Parathyroid adenoma (tissue), 2 donors: ENCODE results near the gene WWOX.

Experiments
- H2AFZ ChIP-seq: fragments of 300-600 bp; sonication (generic); one replicate; pipeline ENCODE4 v1.7.0; 2017; ENCODE audit warnings: antibody characterized with exemption, mild to moderate bottlenecking
- H3K27ac ChIP-seq: fragments of 300-600 bp; sonication (generic); one replicate; pipeline ENCODE4 v1.7.0; 2017
- H3K27me3 ChIP-seq: fragments of 300-600 bp; sonication (generic); one replicate; pipeline ENCODE4 v1.7.0; 2017; ENCODE audit warnings: low read length; ENCODE audit not compliant: control insufficient read depth, insufficient read depth
- H3K36me3 ChIP-seq: fragments of 300-600 bp; sonication (generic); one replicate; pipeline ENCODE4 v1.7.0; 2017; ENCODE audit warnings: low read length; ENCODE audit not compliant: control insufficient read depth, insufficient read depth
- H3K4me1 ChIP-seq: fragments of 300-600 bp; sonication (generic); one replicate; pipeline ENCODE4 v1.7.0; 2017; ENCODE audit warnings: control low read depth
- H3K4me2 ChIP-seq: fragments of 300-600 bp; sonication (generic); one replicate; pipeline ENCODE4 v1.7.0; 2017; ENCODE audit warnings: low read length
- H3K4me3 ChIP-seq: fragments of 300-600 bp; sonication (generic); one replicate; pipeline ENCODE4 v1.7.0; 2017; ENCODE audit warnings: low read depth, low read length
- H3K79me2 ChIP-seq: fragments of 300-600 bp; sonication (generic); one replicate; pipeline ENCODE4 v1.7.0; 2017; ENCODE audit warnings: control low read depth
- H3K9ac ChIP-seq: fragments of 300-600 bp; sonication (generic); one replicate; pipeline ENCODE4 v1.7.0; 2017; ENCODE audit warnings: mild to moderate bottlenecking
- H3K9me3 ChIP-seq: fragments of 300-600 bp; sonication (generic); one replicate; pipeline ENCODE4 v1.7.0; 2017; ENCODE audit warnings: low read length; ENCODE audit not compliant: control insufficient read depth
- CTCF ChIP-seq: fragments of 300-600 bp; sonication (generic); IDR thresholded peaks from one replicate; pipeline ENCODE4 v1.7.0; 2017; ENCODE audit warnings: antibody characterized with exemption, mild to moderate bottlenecking
- donor health status: primary hyperparathyroidism.

The WWOX gene

GRCh38 chr16:79154086-79154485, 1054.6 kb downstream of the WWOX start:
- TF ChIP-seq CTCF = no peak
- H3K9me3 ChIP-seq = no peaks in the 10 kb centered on the region
- H3K36me3 ChIP-seq = no peaks in the 10 kb centered on the region
- H3K4me1 ChIP-seq = no peaks in the 10 kb centered on the region
- no peak overlapping the region for H3K9ac ChIP-seq
- H3K27ac ChIP-seq = no peak overlapping the region
- H3K27me3 ChIP-seq = no peaks in the 10 kb centered on the region
- no peak overlapping the region for H3K4me3 ChIP-seq
- no peaks in the 10 kb centered on the region for H3K79me2 ChIP-seq
- no peak overlapping the region for H3K4me2 ChIP-seq
- H2AFZ ChIP-seq = no peak overlapping the region

- H3K36me3 ChIP-seq = no peaks in the 10 kb centered on the region
- no peak overlapping the region for H3K4me2 ChIP-seq
- H3K4me3 ChIP-seq = no peak overlapping the region
- H3K27me3 ChIP-seq = no peaks in the 10 kb centered on the region
- no peaks in the 10 kb centered on the region for H3K79me2 ChIP-seq
- H3K9me3 ChIP-seq = no peaks in the 10 kb centered on the region
- TF ChIP-seq CTCF = no peak
- no peak overlapping the region for H2AFZ ChIP-seq
- no peak overlapping the region for H3K27ac ChIP-seq
- H3K9ac ChIP-seq = no peak overlapping the region
- H3K4me1 ChIP-seq = no peaks in the 10 kb centered on the region
Measured at GRCh38 chr16:79155471-79155870, 1056.0 kb downstream of the WWOX start.

GRCh38 chr16:79155904-79156303, 1056.5 kb downstream of the WWOX start:
- Histone ChIP-seq H3K9ac (no peak overlapping the region), H2AFZ (no peak overlapping the region), H3K27ac (no peak overlapping the region), H3K4me2 (no peak overlapping the region), H3K4me3 (no peak overlapping the region), H3K36me3 (no peaks in the 10 kb centered on the region), H3K4me1 (no peaks in the 10 kb centered on the region), H3K9me3 (no peaks in the 10 kb centered on the region), H3K79me2 (no peaks in the 10 kb centered on the region), H3K27me3 (no peaks in the 10 kb centered on the region)
- no peak for TF ChIP-seq CTCF

GRCh38 chr16:79156761-79157160, 1057.3 kb downstream of the WWOX start:
- no peaks in the 10 kb centered on the region for H3K79me2 ChIP-seq
- no peaks in the 10 kb centered on the region for H3K27me3 ChIP-seq
- H3K9ac ChIP-seq = no peak overlapping the region
- no peak overlapping the region for H3K27ac ChIP-seq
- H3K4me3 ChIP-seq = no peak overlapping the region
- H3K4me1 ChIP-seq = no peaks in the 10 kb centered on the region
- no peak for TF ChIP-seq CTCF
- no peaks in the 10 kb centered on the region for H3K36me3 ChIP-seq
- no peak overlapping the region for H3K4me2 ChIP-seq
- no peak overlapping the region for H2AFZ ChIP-seq
- H3K9me3 ChIP-seq = no peaks in the 10 kb centered on the region

GRCh38 chr16:79158337-79158736, 1058.9 kb downstream of the WWOX start:
- no peak for TF ChIP-seq CTCF
- Histone ChIP-seq H3K9me3 (no peaks in the 10 kb centered on the region), H3K36me3 (no peaks in the 10 kb centered on the region)

More at GRCh38 chr16:79158337-79158736, 1058.9 kb downstream of the WWOX start:
- Histone ChIP-seq H3K27ac (no peak overlapping the region), H3K9ac (no peak overlapping the region), H2AFZ (no peak overlapping the region), H3K4me2 (no peak overlapping the region), H3K4me3 (no peak overlapping the region), H3K27me3 (no peaks in the 10 kb centered on the region), H3K4me1 (no peaks in the 10 kb centered on the region), H3K79me2 (no peaks in the 10 kb centered on the region)
